A172 (cell line): Measurements from ENCODE around the gene SESTD1. TPM values are rescaled to one million over a fixed set of nuclear protein-coding genes. Genes with fewer than 3 reads are reported as not detected.
A peak's percentile ranks its signal among the peaks of the same experiment; 100 is the strongest.
"Not testable (repeated sequence)": the region's sequence is repeated elsewhere in the genome, so short reads cannot be mapped to it uniquely, and the experiment has no call there.

Experiments used
- DNase-seq: peaks from one replicate; pipeline ENCODE4 v3.0.0-alpha.2; 2015; ENCODE audit warnings: low spot score
- total RNA-seq: library from RNA; depleted of rRNA; stranded (reverse); fragments of >200 nt; shearing (Covaris generic); gene quantifications from 2 replicates; pipeline ENCODE4 v1.2.3, GENCODE V29; 2014

SESTD1 gene
- total RNA-seq, 1 experiment from 2014 or later: 23.9 TPM

- DNase-seq: peak; percentile 18
These were observed 3.8 kb upstream of the SESTD1 start for GRCh38 chr2:179268277-179268925.

DNA sequence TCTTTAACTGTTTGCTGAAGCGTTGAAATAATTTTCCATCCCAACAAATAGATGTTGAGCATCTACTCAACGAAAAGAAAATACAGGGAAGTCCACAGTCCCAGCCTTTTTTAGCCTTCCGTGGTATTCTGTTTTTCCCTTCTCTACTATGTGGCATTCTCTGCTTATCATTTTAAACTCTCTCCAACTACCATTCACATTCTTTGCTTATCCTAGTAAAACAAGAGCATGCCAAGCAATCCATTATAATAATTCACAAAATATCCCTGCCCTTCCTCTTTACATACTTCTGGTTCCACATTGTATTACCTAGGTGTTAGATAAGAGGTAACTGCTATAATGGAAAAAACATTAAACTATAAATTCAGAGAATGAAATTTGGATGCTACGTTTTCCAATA lies 1.6 kb upstream of the SESTD1 start:
- no peak for DNase-seq

DNA sequence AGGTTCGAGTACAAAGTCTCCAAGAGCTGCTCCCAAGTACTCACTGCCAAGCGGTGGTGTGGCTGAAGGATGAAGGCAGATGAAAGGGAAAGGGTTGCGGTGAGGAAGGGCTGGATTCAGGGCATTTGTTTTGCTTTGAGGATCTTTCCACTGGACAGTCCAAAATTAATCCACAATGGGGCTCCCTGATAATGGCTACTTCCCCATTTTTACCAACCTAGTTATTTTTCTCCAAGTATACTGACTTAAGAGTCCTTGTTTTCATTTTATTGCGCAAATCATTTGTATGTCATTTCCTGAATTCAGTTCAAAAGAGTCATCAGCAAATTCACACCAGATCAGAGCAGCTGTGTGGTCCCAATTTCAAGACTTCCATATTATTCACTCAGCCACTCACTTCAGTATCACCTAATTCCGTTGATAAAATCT lies 464 bp upstream of the SESTD1 start:
- DNase-seq: no peak

- DNase-seq: peak; percentile 46
These were observed 925 bp downstream of the SESTD1 start for GRCh38 chr2:179263446-179264367.

DNA sequence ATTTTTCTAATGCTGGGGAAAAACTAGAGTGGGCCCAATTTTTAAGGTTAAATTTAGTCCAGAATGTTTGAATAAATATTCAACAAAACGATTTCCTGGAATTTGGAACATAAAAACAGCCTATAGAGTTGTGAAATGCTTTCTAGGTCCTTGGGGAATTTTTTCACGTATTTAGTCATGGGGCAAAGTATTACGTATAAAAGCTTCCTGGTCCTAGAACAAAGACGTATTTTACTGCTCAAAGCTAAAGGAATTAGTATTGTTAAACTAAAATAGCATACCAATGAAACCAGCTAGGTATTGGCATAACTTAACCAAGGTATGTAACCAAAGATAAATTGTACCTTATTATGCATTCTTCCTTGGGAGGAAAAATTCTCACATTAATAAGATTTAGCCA lies 1.6 kb downstream of the SESTD1 start:
- DNase-seq: no peak

GRCh38 chr2:179262077-179262660 lies 2.5 kb downstream of the SESTD1 start:
- no peak for DNase-seq

DNA sequence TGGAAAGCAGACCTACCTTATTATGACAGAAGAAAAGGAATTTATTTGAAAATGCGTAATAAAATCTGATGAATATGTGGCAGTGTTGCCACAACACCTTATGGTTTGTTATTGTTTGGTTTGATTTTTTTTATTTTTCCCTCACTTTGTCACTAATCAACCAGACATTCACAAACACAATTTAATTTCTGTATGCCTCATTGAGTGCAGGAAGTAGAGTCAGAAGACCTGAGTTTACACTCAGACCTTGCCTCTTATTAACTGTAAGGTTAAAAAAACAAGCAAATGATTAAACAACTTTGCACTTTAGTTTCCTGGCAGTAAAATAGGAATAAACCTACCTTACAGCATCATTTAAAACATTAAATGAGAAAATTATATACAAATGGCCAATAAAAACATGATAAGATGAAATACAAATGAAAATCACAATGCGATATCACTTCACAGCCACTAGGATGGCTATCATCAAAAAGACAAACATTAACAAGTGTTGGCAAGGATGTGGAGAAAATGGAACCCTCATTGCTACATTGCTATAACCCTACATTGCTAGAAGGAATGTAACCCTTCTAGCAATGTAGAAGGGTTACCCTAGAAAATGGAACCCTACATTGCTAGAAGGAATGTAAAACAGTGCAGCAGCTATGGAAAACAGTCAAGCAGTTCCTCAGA lies 3.3 kb downstream of the SESTD1 start:
- no peak for DNase-seq

- DNase-seq: no peak
These were observed 4.4 kb downstream of the SESTD1 start for GRCh38 chr2:179260224-179260623.

GRCh38 chr2:179255129-179255528 lies 9.5 kb downstream of the SESTD1 start:
- DNase-seq: no peak

DNA sequence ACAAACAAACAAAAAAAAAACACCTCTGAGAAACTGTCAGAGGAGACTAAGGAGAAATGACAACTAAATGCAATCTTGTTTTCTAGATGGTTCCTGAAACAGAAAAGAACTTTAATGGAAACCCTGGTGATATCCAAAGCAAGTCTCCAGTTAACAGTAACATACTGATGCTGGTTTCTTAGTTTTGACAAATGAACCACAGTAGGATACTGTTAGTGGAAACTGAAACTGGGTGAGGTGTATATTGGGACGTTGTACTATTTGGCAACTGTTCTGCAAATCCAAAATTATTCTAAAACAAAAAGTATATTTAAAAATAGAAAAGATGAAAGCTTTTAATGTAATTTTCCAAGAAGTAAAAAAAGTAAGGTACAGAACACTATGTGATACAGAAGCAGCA lies 11.4 kb downstream of the SESTD1 start:
- no peak for DNase-seq

DNA sequence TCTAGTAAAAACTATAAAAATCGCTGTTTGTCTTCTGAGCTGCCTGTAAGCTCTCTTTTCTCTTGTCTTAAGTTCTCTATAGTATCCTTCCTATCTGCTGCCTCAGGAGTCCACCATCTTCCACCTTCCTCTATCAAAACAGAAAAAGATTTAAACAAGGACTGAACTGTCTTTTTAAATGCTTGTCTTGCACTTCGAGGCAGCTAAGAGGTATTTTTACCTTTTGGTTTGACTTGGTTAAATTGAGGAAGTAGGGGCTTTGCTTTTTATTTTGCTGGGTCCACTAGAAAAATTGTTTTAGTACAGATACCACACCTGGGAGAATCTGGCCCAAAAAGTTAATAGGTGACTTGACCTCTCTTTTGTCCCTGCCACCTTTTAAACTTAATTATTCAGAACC lies 12.2 kb downstream of the SESTD1 start:
- no peak for DNase-seq

GRCh38 chr2:179251870-179252269 lies 12.8 kb downstream of the SESTD1 start:
- no peak for DNase-seq

DNA sequence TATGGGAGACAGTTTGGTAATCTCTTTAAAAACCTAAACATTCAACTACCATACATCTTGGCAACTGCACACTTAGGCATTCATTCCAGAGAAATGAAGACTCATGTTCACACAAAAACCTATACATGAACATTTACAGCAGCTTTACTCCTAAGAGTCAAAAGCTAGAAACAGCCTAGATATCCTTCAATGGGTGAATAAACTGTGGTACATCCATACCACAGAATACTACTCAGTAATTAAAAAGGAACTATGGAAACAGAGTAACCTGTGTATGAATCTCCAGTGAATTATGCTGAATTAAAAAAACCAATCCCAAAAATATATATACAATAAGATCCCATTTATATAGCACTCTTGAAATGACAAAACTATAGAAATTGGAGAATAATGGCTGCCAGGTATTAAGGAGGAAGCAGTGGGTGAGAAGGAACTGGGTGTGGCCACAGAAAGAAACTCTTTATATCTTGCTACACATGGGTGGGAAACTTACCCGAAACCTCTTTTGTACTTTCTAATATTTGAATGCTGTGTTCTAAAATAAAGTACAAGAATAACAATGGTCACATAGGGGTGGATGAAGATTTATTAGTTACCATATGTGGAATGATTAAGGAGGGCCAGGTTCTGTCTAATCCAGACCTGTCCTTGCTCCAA lies 13.7 kb downstream of the SESTD1 start:
- DNase-seq: no peak

DNA sequence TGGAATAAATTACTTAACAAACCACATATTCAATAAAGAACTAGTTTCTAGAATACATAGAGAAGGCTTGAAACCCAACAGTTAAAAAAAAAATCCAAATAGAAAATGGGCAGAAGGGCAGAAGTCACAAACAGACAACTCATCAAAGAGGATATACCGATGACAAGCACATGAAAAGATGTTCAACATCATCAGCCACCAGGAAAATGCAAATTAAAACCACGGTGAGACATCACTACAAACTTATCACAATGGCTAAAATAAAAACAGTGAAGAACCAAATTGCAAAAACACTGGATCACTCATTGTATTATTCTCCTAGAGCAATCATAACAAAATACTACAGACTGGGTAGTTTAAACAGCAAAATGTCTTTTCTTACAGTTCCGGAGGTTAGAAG lies 14.5 kb downstream of the SESTD1 start:
- DNase-seq: no peak

- no peak for DNase-seq
These were observed 16.6 kb downstream of the SESTD1 start for GRCh38 chr2:179248024-179248348.

GRCh38 chr2:179247318-179248023 lies 17.2 kb downstream of the SESTD1 start:
- DNase-seq: no peak

DNA sequence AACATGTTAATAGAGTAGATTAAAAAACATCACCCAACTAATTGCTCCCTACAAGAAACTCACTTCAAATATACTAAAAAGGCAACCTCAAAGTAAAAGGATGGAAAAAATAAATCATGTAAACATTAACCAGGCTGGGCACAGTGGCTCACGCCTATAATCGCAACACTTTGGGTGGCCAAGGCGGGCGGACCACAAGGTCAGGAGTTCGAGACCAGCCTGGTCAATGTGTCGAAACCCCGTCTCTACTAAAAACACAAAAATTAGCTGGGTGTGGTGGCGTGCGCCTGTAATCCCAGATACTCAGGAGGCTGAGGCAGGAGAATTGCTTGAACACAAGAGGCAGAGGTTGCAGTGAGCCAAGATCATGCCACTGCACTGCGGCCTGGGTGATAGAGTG lies 18.8 kb downstream of the SESTD1 start:
- DNase-seq: not testable (repeated sequence)

GRCh38 chr2:179243046-179243445 lies 21.6 kb downstream of the SESTD1 start:
- no peak for DNase-seq

GRCh38 chr2:179240481-179241451 lies 23.9 kb downstream of the SESTD1 start:
- DNase-seq: no peak

DNA sequence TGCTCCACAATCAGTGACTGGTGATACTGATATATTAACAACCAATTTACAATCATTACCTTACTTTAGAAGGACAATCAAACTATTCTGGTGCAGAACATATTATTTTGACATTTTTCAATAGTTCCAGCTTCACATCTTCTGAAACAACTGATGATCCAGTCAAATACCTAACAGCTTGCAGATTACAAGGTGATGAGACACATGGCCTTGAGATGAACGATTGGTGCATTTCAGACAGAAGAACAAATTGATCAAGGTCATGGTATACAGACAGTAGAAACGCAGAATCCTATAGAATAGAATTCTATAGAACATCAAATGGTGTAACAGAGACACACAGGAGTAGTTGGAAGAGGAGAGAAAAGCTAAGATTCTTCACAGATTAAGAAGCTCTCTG lies 24.8 kb downstream of the SESTD1 start:
- DNase-seq: no peak
